HG02884 (cell line): ENCODE data around the gene MED14.
"Not testable (repeated sequence)": the region's sequence is repeated elsewhere in the genome, so short reads cannot be mapped to it uniquely, and the experiment has no call there.

ENCODE experiments used
- ATAC-seq: cut with Tn5 transposase; IDR thresholded peaks from one replicate; pipeline ENCODE4 v1.9.1; 2021; ENCODE audit warnings: mild to moderate bottlenecking, moderate library complexity; ENCODE audit not compliant: unreplicated experiment

The MED14 gene

DNA sequence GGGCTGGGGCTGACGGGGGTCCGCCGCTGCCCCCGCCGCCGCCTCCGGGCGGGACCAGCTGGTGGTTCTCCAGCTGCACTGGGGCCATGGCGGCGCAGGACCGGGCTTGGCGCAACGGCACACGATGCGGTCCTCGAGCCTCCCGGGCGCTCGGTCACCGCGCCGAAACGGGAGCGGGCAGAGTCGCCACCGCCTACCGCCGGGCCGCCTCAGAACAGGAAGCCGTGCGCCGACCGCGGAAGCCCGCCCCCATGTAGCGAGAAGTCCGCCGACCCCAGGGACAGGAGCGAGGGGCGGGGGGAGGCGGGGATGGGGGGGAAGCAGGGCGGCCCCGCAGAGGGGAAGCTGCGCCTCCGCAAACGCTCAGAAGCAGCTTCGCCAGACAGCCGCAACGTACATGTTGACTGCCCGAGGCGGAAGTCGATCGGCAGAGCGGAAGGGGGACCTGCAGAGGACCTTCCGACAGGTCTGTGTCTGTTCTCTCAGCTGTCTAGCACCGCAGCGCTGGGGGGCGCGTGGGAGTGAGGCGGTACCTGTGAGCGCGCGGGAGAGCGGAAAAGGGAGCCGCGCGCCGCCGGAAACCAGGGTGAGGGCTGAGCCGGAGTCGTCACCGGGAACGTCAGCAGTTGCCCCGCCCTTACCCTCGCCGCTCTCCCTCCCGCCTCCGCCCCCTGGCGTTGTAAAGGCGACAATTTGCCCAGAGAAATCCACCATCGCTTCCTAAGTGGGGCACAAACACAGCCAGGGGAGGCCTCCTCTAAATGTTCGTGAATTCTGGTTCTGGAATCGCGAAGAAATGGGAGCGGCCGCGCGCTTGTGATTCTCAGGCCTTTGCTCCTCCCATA is at the start of gene MED14:
MED14 (minus strand) TSS at position 218 of the 845 bp plus-strand sequence; CDS start at position 88, 130 bp downstream.
- peak; percentile 86 for ATAC-seq

DNA sequence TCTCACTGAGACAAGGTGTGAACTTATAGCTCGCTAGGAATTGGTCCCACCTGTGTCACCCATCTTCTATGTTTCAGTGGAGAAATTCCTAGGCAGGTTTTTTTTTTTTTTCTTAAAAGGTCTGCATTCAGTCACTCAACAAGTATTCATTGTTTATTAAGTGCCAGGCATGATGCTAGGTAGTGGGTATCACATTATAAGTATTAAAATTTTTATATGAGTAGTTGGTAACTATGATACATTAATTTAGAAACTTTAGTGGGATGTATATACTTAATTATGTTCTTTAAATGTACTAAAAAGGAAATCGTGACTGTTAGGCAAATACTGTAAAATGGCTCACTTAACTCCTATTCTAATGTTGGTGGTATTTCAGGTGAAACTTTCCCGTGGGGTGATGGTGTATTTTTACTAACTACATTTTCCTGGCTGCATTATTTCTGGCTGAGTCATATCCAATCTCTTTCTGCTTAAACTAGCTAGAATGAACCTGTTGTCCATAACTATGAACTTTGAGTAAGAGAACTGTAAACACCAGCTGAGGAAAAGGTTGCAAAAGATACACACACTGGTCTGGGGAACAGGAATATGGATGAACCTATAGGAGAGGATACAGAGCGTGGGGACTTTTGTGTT is 49.3 kb upstream of the MED14 start:
- ATAC-seq, result no peak

DNA sequence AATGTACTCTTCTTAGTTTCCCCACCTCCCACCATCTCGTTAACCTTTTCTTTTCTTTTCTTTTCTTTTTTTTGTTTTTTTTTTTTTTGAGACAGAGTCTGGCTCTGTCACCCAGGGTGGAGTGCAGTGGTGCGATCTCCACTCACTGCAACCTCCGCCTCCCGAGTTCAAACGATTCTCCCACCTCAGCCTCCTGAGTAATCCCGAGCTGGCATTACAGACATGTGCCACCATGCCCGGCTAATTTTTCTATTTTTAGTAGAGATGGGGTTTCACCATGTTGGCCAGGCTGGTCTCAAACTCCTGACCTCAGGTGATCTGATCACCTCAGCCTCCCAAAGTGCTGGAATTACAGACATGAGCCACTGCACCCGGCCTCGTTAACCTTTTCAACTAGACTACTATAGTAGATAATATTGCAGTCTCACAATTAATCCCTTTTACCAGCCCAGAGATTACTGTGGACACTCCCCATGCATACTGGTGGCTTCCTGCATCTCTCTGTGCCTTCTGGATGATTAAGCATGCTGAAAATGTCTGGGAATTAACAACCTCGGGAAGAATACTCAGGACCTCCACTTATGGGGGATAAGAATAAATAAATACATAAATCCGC is 47.4 kb upstream of the MED14 start:
- not testable (repeated sequence) for ATAC-seq

DNA sequence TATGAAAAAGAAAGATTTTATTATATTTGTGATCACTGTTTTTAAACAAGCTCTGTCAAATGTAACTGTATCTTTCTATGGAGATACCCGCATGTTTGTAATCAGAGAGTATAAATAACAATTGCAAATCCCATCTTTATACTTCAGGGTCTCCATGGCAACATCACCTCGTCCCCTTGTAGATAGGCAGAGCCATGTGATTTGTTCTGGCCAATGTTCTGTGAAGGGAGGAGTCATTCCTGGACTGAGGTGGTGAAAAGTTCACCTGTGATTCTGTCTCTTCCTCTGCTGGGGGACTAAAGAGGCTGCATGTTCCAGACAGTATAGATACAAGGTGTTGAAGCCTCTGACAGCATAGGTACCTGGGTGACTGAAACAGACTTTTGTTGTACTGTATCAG is 45.6 kb upstream of the MED14 start:
- no peak for ATAC-seq

DNA sequence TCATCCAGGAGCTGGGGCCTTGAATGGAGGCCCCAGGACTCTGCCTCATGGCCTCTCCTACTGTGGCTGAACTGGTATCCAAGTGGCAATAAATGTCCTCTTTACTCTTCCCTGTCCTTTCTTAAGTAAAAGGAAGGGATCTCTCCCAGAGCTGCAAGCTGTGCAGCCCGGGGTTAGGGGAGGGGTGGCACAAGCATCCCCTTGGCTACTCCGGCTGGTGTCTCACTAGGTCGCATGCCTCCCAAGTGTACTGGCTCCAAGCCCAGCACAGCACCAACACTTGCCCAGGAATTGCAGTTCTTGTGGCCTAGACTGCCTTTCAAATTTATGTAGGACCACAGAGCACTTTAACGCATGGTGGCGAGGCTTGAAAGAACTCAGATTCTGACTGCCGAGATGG is 44.7 kb upstream of the MED14 start:
- no peak for ATAC-seq

DNA sequence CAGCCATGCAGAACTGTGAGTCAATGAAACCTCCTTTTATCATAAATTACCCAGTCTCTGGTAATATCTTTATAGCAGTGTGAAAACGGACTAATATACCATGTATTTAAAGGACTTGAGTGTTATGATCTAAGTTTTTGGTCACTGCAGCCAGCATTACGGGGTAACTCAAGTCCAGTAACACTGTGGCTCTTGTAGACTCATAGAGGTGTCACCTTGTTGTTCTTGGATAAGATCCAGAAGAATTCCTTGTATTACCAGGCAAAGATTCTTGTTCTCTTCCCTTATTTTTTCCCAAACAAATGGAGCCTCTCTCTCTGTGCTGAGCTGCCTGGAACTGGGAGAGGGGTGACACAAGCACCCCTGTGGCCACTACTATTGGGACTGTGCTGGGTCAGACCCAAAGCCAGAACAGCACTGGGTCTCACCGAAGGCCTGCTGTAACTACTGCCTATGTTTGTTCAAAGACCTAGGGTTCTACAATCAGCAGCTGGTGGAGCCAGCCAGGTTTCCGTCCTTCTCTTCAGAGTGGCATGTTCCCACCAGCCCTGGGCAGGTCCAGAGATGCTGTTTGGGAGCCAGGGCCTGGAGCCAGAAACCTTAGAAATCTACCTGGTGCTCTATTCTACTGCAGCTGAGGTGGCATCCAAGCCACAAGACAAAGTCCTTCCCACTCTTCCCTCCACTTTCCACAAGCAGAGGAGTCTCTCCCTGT is 43.7 kb upstream of the MED14 start:
- no peak for ATAC-seq

DNA sequence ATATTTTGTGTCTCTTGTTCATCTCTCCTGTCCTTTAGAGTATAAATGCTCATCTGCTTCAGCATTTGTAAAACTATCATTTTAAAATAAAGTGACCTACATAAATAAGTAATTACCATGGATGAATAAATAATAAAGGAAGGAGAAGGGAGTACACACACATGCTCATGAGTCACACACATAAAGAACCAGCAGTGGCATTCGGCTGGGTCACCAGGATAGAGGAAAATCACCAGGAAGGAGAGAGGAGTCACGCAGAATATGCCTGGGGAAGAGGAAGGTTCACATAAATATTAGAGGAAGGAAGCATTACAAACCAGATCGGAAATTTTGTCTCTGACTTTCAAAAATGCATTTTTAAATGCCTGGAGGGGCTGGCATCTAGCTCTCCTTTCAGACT is 38.5 kb upstream of the MED14 start:
- no peak for ATAC-seq

DNA sequence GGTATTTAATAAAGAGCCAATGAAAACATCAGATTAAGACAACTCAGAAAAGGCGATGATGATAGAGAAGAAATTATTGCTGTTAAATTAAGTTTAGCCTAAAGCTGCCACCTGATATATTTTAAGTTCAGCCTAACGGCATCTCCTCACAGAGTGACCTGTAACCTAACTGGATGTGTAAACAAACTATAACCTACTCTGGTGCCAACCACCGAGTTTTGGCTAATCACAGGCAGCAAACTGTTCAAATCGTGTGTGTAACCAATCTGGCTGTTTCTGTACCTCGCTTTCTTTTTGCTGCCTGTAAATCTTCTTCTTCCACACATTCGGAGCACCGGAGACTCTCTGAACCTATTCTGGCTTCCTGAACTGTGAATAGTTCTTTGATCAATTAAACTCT is 37.8 kb upstream of the MED14 start:
- ATAC-seq, result no peak

DNA sequence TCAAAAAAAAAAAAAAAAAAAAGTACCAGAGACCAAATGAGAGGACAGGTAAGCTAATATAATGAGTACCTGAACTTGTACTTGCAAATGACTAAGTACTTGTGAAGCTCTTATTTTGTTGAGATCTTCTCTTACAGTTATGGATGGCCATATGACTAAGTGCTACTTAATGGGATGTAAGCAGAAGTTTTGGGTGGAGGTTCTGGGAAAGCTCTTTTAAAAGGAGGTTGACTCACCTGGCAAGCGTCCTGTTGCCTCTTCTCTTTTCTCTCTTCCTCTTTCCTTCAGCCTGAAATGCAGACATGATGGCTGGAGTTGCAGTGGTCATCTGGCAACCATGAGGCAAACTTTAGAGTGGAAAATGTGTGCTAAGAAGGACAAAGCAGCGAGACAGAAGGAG is 36.9 kb upstream of the MED14 start:
- ATAC-seq, result no peak

DNA sequence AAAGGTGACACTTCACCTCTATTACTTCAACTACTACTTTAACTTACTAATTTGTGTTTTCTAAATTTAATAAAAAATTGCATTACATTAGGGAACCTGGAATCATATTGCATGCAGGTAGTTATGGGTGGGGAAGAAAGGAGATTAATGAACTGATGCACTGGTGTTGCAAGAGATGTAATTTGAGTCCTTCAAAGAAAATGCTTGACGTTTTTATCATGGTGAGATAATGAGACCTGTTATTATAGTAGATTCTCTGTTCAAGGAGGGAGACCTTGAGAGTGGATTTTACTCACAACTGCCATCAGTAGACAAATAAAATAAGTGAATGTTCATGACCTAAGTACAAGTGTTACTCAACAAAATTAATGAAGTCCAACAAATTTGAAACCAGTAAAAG is 26.4 kb upstream of the MED14 start:
- no peak for ATAC-seq

DNA sequence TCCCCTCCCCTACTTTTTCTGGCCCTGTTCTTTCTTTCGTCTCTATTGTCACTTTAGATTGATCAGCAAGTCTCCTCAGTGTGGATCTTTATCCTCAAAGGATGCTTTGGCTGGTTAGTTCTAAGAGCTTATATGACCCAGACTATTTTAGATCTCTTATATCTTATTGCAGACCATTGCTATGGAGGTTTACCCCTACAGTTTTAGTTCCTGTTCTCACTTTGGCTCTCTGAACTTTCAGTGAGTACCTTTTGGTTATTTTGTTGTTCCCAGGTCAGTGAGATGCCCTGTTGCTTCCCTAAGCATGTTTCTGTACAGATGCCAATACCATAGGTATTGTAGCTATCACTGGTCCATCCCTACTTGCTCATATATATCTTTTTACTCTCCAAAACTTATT is 24.0 kb upstream of the MED14 start:
- no peak for ATAC-seq

DNA sequence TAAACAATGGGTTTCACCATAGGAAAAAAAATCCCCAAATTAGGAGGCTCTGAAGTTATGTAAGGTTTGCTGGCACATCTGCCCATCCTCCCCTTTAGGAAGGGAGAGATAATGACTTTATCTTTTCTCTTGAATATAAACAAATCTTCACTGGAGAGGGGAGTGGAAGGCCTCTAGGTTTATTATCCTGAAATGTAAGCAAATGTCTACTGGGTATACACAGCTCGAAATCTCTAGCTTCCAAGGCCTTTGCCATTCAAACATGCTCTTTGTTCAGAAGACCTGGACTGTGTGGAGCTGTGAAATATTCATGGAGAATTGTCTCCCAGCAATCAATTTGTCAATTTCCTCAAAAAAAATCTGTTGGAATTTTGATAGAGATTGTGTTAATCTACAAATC is 21.7 kb upstream of the MED14 start:
- no peak for ATAC-seq

DNA sequence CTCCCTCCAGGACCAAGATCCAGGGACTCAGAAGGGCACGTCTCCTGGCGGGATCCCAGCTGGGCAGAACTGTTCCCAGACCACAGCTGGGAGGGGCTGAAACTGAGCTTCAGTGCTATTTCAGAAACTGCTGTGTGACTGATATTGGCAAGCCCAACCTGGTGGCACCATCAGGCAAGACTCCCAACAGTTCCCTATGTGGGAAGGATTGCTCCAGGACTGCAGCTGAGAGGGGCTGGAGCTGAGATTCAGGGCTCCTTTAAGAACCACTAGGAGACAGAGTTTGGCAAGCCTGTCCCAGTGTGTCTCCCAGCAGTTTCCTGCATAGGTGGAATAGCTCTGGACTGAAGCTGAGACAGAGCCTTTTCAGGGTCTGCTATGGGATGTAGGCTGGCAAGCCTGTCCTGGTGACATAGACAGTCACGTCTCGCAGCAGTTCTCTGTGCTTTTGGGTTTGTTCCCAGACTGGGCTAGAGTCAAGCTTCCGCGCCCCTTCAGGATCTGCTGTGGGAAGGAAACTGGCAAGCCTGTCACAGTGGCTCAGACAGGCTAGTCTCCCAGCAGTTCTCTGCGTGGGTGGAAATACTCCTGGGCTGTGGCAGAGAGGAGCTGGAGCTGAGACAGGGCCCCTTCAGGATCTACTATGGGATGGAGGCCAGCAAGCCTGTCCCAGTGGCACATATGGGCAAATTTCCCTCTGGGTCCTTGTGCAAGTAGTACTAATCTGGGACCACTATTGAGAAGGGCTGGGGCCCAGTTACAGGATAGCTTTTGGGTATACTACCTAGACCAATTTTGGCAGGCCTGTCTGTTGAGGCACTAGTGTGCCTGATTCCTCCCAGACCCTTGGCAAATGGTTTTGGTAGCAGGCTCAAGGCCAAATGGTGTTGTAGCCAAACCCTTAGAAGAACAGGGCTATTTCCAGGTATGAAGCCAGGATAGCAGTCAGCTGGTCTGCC is 20.2 kb upstream of the MED14 start:
- ATAC-seq, result no peak

DNA sequence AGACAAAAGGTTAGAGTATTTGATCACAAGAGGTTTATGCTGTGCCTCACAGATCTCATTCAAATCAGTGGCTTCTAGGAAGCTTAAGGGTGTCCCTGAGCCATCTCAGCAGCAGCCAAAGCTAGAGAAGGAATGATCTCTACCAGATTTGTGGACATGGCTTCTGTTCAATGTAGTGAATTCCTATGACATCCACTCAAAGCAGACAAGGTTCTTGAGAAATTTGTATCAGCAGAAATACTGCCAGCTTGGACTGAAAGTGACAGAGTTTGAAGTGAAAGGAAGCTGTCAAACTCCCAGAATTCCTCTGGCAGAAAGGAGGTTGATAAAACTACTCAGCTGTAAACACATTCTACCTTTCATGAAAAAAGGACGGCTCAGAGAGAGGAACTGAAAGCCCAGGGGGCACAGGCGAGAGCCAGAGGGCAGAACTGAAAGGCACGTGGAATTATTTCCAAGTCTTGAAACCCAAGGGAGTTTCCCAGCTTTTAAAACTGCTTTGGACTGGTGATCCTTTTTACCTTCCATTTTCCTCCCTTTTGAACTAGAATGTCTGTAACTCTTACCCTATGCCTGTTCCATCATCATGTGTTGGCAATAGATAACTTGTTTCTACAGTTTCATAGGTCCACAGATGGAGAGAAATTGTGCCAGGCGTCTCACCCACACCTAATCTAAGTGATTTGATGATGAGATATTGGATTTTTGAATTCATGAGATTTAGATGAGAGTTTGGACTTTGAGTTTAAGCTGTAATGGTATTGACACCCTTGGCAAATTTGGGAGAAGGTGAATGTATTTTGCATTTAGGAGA is 14.5 kb upstream of the MED14 start:
- no peak for ATAC-seq

DNA sequence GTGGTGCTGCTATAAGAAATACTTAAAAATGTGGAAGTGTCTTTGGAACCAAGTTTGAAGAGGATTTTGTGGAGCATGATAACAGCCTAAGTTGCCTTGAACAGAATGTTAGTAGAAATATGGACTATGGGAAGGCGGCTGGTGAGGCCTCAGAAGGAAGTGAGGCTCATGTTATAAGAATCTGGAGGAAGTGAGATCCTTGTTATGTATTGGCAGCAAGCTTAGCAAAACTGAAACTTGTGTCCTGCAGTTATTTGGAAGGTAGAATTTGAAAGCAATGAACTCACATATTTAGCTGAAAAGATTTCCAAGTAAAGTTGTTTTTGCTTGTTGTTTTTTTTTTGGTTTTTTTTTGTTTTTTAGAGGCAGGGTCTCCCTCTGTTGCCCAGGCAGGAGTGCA is 13.6 kb upstream of the MED14 start:
- no peak for ATAC-seq

DNA sequence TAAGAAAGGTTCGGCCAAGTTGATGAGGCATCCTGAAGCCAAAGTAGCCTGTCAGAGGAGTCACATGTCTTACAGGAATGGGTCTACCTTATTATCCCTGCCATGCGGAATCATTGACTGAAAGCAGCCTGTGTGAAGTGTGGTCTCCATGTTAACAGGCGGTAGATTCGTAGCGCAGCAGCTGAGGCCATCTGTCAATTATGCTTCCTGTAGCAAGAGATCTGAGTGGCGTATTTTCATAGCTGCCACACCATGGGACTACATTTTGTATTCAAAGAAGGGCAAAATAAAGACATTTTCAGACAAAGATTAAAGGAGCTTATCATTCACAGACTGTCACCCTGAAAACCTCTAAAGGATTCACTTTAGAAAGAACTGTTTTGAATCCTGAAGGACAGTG is 11.2 kb upstream of the MED14 start:
- ATAC-seq, result no peak

DNA sequence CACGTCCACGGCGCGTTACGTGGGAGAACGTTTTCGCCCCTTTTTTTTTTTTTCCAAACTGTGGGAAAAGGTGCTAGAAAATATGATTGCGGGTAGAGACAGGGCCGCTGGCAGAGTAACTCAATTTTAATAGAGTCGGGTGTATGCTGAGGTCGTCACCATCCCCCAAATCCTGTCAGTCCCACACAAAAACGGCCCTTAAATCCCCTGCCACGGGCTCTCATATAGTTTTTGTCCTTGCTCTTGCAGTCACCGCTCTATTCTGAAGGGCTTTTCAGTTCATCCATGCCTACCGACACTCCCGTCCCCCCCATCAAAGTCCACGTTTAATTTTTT is 796 bp upstream of the MED14 start:
- no peak for ATAC-seq

DNA sequence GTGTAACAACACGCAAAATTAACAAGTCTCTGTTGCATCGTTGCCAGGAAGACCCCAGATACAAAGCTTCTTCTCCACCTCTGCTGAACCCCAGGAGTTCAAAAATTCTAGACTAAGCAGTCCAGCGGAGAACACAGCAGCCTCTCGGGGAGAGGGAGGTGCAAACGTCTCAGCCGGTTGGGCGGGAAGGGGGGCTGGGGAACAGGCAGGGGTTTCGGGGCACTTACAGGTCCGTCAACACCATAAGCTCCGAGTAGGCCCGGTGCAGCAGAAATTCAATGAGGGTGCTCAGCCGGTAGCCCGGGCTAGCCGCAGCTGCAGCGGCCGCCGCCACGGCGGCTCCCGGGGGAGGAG is 394 bp downstream of the MED14 start:
- no peak for ATAC-seq

DNA sequence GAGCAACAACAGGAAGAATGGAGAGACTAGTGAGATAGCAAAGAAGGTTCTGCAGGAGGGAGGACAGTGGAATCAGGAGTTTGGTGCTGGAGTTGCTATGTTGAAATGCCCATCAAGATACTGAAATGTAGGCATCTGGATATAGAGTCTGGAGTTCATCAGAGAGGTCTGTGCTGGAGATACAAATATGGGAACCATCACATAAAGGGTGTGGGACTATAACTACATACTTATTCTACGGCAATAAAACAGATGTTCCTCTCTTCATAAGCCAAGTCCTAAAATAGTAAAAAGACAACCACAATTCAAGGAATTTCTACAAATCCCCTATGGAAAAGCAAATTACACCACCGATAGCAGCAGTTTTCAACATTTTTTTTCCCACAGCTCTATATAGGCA is 1.6 kb downstream of the MED14 start:
- no peak for ATAC-seq

DNA sequence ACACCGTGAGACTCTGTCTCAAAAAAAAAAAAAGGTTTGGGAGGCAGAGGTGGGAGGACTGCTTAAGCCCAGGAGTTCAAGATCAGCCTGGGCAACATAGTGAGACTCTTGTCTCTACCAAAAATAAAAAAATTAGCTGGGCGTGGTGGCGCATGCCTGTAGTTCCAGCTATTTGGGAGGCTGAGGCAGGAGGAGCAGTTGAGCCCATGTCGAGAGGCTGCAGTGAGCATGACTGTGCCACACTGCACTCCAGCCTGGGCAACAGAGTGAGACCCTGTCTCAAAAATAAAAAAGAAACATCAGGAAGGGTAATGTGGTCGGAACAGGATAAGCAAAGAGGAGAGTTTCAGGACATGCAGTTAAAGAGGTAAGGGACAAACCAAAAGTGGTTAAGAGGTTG is 2.8 kb downstream of the MED14 start:
- ATAC-seq, result not testable (repeated sequence)
